GM12878 (cell line): ENCODE data around the gene SMIM13.

ENCODE experiments used
- CTCF ChIP-seq, 3 experiments: IDR thresholded peaks in 2 of 3; conservative IDR thresholded peaks in 1 of 3; 2 replicates each; pipeline ENCODE4 v1.5.1; 2011; ENCODE audit warnings: low read depth in 3 of 3, low read length in 3 of 3, mild to moderate bottlenecking in 3 of 3, control low read depth in 2 of 3, moderate library complexity in 2 of 3, inconsistent platforms in 1 of 3, mixed read lengths in 1 of 3; ENCODE audit not compliant: control insufficient read depth in 2 of 3, insufficient read depth in 1 of 3; ENCODE audit errors: extremely low read depth in 1 of 3
- DPF2 ChIP-seq: fragments of 450-650 bp; IDR thresholded peaks from 2 replicates; pipeline ENCODE4 v1.6.1; 2017; ENCODE audit warnings: mild to moderate bottlenecking
- HCFC1 ChIP-seq: fragments of 150-350 bp; IDR thresholded peaks from 2 replicates; pipeline ENCODE4 v1.6.1; 2014; ENCODE audit warnings: low read length
- JUND ChIP-seq: IDR thresholded peaks from 2 replicates; pipeline ENCODE4 v1.6.1; 2012; ENCODE audit warnings: low read depth, mild to moderate bottlenecking, low read length, improper control_type of control experiment, moderate library complexity
- NFYB ChIP-seq: IDR thresholded peaks from 2 replicates; pipeline ENCODE4 v1.6.1; 2011; ENCODE audit warnings: low read depth, mild to moderate bottlenecking, low read length, improper control_type of control experiment, moderate library complexity; ENCODE audit not compliant: insufficient read depth
- NRF1 ChIP-seq: conservative IDR thresholded peaks from 2 replicates; pipeline ENCODE4 v1.6.1; 2011; ENCODE audit warnings: mild to moderate bottlenecking, low read depth, low read length, improper control_type of control experiment
- POLR2AphosphoS2 ChIP-seq: IDR thresholded peaks from 2 replicates; pipeline ENCODE4 v1.6.1; 2011; ENCODE audit warnings: low read depth, mild to moderate bottlenecking, low read length, improper control_type of control experiment, moderate library complexity
- SUZ12 ChIP-seq: fragments of 200-600 bp; sonication (generic); IDR thresholded peaks from one replicate; pipeline ENCODE4 v1.6.1; 2018; ENCODE audit warnings: antibody characterized with exemption, mild to moderate bottlenecking; ENCODE audit not compliant: unreplicated experiment
- ZBTB11 ChIP-seq: fragments of 450-650 bp; formaldehyde crosslinking; IDR thresholded peaks from 2 replicates; pipeline ENCODE4 v1.5.0; 2022; ENCODE audit warnings: mild to moderate bottlenecking, missing genetic modification characterization

DNA sequence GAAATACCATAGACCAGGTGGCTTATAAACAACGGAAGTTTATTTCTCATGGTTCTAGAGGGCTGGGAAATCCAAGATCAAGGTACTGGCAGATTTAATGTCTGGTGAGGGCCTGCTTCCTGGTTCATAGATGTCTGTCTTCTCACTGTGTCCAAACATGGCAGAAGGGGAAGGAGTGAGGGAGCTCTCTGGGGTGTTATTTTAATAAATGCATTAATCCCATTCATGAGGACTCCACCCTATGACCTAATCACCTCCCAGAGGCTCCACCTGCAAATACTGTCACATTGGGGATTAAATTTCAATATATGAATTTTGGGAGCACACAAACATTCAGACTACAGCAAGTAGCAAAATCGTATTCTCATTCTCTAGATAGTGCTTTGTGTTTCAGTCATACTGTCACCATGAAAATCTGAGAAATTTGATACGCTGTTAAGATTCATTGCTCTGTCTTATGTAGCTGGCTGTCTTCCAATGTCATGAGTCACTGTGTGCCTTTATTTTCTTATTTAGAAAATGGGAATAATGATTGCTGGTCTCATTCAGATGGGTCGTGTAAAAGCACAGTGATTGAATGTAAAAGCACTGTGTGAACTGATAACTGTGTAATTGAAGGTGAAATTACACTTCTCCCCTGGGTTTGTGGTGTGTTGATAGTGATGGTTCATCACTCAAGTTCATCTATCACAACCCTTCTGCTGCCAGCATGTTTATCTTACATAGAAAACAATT lies 26.8 kb downstream of the SMIM13 start:
- TF ChIP-seq JUND (no peak), SUZ12 (no peak), HCFC1 (no peak), DPF2 (no peak), NRF1 (no peak), CTCF (IDR thresholded peaks at IDR 0.05 in 2 of 3, conservative IDR thresholded peaks at IDR 0.05 in 1 of 3; ENCODE audit: control insufficient read depth in 2 of 3, extremely low read depth in 1 of 3, insufficient read depth in 1 of 3, low read depth in 3 of 3, low read length in 3 of 3) (no peak), NFYB (no peak), POLR2AphosphoS2 (no peak), ZBTB11 (CRISPR knock-in tag) (no peak)
